IPS DF 6.9 (cell line): ENCODE results near the gene MAP2.

ENCODE experiments used
- DNase-seq: peaks from one replicate; pipeline ENCODE4 v3.0.0-alpha.2; 2013; ENCODE audit warnings: low read depth, low spot score
- H3K27ac ChIP-seq: one replicate; pipeline ENCODE4 v1.5.1; 2013; ENCODE audit warnings: low read length, control low read depth
- H3K27me3 ChIP-seq: 2 replicates; pipeline ENCODE4 v1.6.1; 2013; ENCODE audit warnings: mild to moderate bottlenecking, low read length; ENCODE audit not compliant: control insufficient read depth, insufficient read depth
- H3K36me3 ChIP-seq: 2 replicates; pipeline ENCODE4 v1.6.1; 2013; ENCODE audit warnings: low read length; ENCODE audit not compliant: control insufficient read depth, insufficient read depth
- H3K4me1 ChIP-seq: 2 replicates; pipeline ENCODE4 v1.6.1; 2013; ENCODE audit warnings: low read length; ENCODE audit not compliant: control insufficient read depth, insufficient read depth
- H3K4me3 ChIP-seq: 2 replicates; pipeline ENCODE4 v1.5.1; 2013; ENCODE audit warnings: mild to moderate bottlenecking, low read length
- H3K9me3 ChIP-seq: 2 replicates; pipeline ENCODE4 v1.6.1; 2013; ENCODE audit warnings: low read length, inconsistent platforms; ENCODE audit not compliant: control insufficient read depth, insufficient read depth
- WGBS: extraction: QIAGEN DNeasy Blood & Tissue Kit; methylation state at CpG from one replicate; pipeline ENCODE4 v1.1.7; 2013; ENCODE audit warnings: mixed read lengths, missing lambda C conversion rate; ENCODE audit not compliant: insufficient read length, insufficient coverage; 5-methylcytosine and 5-hydroxymethylcytosine counted together

The MAP2 gene

DNA sequence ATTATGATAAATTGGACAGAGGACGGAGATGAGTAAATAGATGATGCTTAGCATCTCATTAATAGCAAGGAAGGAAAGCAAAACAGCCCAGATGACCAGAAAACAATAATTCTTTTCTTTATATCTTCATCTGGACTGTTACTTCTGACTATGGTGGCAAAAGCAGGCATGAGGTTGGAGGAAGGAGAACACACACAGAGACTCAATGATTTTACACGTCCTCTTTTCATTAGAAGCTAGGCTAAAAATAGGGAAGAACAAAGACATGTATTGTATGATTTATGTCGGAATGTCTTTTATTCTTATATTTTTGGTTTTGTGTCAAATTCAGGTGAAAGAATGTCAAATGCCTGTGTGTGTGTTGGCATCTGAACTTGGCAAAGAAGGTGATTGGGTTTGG lies 137.1 kb downstream of the MAP2 start:
- H3K36me3 ChIP-seq = no peaks in the 10 kb centered on the region
- no peaks in the 10 kb centered on the region for H3K27me3 ChIP-seq
- H3K4me1 ChIP-seq = no peaks in the 10 kb centered on the region
- no peak for DNase-seq
- no peak overlapping the region for H3K4me3 ChIP-seq
- WGBS = no CpG with 5 or more reads among the region's 3 CpGs
- H3K27ac ChIP-seq = no peak overlapping the region
- no peaks in the 10 kb centered on the region for H3K9me3 ChIP-seq

DNA sequence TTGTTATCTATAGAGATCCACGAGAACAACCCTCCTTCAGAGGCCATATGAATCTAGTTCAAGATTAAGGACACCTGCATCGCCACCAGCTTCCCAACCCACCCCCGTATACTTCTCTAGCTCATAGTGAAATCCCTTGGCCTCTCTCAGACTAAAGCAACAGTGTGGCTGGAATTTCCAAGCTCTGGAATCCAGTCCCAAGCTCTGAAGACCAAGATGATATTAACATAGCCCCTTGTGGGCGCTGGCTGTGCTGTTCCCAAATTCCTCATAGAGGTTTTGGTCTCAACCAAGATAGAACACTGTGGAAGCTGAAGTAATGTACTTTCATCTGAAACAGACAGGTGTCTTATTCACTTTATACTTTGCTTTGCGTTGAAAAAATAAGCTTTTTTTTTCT lies 139.6 kb downstream of the MAP2 start:
- no peaks in the 10 kb centered on the region for H3K27me3 ChIP-seq
- no peaks in the 10 kb centered on the region for H3K4me1 ChIP-seq
- no peaks in the 10 kb centered on the region for H3K36me3 ChIP-seq
- no CpG with 5 or more reads among the region's 5 CpGs for whole genome bisulfite sequencing
- no peak overlapping the region for H3K4me3 ChIP-seq
- DNase-seq = no peak
- H3K9me3 ChIP-seq = no peaks in the 10 kb centered on the region
- no peak overlapping the region for H3K27ac ChIP-seq

DNA sequence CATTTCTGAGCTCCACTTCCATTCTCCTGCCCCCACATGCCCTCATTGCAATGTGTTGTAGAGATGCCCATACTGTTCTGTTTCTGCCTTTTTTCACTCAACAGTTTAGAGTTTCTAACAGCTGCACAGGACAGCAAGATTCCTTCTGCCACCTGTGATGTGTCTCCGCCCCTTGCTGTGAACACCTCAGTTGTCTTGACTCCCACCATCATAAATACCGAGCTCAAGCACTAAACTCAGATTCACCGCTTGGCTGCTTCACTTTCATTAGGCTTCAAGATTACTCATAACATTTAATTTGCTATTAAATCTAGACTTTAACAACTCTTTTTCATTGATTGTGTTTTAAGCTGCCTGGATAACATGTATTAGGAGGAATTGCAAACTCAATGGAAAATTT lies 141.0 kb downstream of the MAP2 start:
- no peaks in the 10 kb centered on the region for H3K27me3 ChIP-seq
- H3K9me3 ChIP-seq = no peaks in the 10 kb centered on the region
- H3K27ac ChIP-seq = no peak overlapping the region
- no peak overlapping the region for H3K4me3 ChIP-seq
- no peak for DNase-seq
- H3K36me3 ChIP-seq = no peaks in the 10 kb centered on the region
- WGBS = no CpG with 5 or more reads among the region's 3 CpGs
- H3K4me1 ChIP-seq = no peaks in the 10 kb centered on the region

DNA sequence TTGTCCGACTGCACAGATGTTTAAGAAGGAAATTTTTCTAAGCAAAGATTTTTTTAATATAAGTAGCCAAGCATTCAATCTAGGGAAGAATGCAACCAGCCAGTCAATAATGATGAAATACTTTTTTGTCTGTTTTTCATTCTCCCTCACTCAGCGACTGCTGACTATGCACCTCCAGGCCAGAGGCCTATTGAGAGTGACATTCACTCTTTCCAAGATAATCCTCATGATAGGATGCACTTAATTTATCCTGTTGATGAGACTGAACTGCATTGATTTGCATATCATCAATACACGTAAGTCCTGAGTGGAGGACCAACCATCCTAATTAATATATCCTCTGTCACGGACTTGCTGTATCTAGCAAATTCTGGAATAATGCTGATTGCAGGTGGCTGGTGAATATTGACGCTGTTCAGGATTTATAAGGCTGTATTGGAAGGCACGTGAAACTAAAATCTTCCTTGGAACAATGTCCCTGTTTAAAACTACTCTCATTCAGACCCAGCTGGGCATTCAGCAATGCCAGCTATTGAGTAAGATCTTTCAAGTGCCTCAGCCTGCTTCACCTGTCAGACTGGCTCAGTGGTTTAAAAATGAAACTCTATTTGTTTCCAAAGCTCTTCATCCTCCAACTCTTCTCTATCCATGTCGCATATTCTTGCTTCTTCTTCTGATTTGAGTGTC lies 142.2 kb downstream of the MAP2 start:
- Histone ChIP-seq H3K9me3 (no peaks in the 10 kb centered on the region), H3K36me3 (no peaks in the 10 kb centered on the region), H3K27ac (no peak overlapping the region), H3K4me3 (no peak overlapping the region), H3K27me3 (no peaks in the 10 kb centered on the region), H3K4me1 (no peaks in the 10 kb centered on the region)
- no peak for DNase-seq
- WGBS = no CpG with 5 or more reads among the region's 7 CpGs

DNA sequence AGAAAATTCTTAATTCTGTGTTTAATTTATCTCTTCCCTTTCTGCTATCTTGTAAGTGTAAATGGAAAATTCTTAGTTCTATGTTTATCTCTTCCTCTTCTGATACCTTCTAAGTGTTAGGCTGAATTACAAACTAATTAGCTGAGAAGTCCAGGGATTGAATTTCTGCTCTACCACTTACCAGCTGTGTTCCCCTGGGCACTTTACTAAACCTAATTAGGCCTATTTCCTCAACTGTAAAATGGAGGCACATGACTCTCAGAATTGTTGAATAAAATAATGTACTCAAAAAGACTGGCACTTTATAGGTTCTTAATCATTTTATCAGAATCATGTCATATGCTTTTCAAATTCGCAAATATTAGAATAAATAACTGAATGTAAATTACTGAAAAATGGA lies 146.3 kb downstream of the MAP2 start:
- DNase-seq = no peak
- H3K9me3 ChIP-seq = no peaks in the 10 kb centered on the region
- no peaks in the 10 kb centered on the region for H3K27me3 ChIP-seq
- no peak overlapping the region for H3K27ac ChIP-seq
- no CpG with 5 or more reads among the region's 1 CpG for WGBS
- H3K4me1 ChIP-seq = no peaks in the 10 kb centered on the region
- H3K36me3 ChIP-seq = no peaks in the 10 kb centered on the region
- H3K4me3 ChIP-seq = no peak overlapping the region

DNA sequence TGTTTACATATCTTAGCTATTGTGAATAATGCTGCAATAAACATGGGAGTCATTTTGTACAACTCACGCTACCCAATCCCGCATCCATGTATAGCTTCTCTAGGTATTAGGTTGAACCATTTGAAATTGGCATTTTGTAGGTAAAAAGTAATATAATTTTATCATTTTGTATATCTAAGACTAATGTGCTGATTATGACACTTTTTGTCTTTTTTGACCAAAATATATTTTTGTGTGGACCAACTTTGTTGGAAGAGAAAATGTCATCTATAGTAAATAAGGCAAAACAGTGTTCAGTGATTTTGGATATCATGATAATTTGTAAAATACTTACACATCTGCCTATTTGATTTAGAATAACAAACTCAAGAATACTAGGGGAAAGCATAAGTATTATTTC lies 150.7 kb downstream of the MAP2 start:
- no peaks in the 10 kb centered on the region for H3K27me3 ChIP-seq
- WGBS = no CpG with 5 or more reads among the region's 2 CpGs
- H3K36me3 ChIP-seq = no peaks in the 10 kb centered on the region
- H3K4me1 ChIP-seq = peaks cover 1% of the 10 kb centered on the region; the same call in 1 of the 2 replicates
- H3K27ac ChIP-seq = no peak overlapping the region
- no peaks in the 10 kb centered on the region for H3K9me3 ChIP-seq
- no peak overlapping the region for H3K4me3 ChIP-seq
- DNase-seq = no peak

DNA sequence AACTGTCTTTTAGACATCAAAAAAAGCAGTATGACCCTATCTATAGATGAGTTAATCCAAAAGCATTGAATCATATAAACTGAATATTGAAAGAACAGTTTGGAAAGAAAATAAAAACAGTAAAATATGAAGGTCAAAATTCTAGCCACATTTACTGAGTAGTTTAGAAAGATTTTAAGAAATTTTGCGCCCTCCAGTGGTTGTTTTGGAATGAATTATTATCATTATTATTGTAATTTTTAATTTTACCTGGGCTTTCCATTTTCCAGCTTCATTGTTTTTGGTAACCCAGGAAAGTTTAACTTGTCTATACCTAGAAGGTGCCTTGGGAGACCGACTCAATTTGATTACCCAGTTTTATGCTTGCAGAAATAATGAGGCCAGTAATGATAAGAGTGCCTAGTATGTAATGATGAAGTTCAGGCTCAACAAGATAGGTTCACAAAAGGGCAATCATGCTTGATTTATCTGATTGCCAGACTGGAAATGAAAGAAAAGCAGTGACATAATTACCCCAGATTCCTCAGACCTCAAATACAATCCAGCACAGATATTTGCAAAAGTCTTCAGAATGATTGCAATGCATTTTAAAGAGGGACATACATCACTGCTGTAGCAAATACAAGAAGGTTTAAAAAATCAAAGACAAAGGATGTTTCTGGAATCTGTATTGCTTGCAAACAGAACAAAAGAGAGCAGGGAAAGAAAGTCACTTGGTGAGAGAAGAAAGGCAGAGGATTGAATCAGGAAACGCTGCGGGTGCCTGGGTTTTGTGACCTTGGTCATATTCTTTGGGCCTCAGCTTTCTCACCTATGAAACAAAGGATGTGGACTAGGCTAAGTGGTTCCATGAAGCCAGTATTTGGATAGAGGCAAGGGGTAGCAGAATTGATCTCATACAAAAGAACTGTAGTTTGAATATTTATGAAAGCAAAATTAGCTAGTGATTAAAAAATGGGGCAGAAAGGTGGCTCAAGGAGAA lies 153.8 kb downstream of the MAP2 start:
- Histone ChIP-seq H3K27ac (no peak overlapping the region), H3K36me3 (no peaks in the 10 kb centered on the region), H3K27me3 (no peaks in the 10 kb centered on the region), H3K4me3 (no peak overlapping the region), H3K4me1 (peaks cover 1% of the 10 kb centered on the region; the same call in 1 of the 2 replicates), H3K9me3 (no peaks in the 10 kb centered on the region)
- DNase-seq = no peak
- WGBS = no CpG with 5 or more reads among the region's 4 CpGs

DNA sequence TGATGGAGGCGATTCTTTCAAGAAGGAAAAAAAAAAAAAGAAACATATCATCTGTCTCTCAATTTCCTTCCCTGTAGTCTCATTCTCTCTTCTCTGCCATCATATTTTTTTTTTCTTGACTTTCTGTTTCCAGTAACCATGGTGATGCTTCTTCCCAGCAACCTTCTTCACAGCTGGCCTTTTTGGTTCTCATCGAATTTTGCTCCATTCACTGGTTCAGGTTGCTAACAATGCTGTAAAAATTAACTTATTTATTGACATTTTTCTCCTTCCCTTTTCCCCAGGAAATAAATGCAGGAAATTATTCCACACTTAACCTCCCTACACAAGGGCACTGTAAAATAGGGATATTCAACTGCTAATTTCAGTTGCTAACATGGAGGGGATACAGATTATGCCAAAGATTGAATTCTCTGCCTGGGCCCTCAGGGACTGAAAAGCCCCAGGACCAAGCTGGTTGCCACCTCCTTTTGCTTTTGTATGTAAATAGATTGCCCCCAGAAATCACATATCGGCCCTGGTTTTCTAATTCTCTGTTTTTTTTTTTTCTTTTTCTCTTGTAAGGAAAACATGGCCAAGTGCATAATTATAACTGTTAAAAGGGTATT lies 154.7 kb downstream of the MAP2 start:
- H3K9me3 ChIP-seq = no peaks in the 10 kb centered on the region
- no CpG with 5 or more reads among the region's 3 CpGs for WGBS
- no peak overlapping the region for H3K4me3 ChIP-seq
- no peaks in the 10 kb centered on the region for H3K36me3 ChIP-seq
- no peaks in the 10 kb centered on the region for H3K27me3 ChIP-seq
- H3K4me1 ChIP-seq = peaks cover 1% of the 10 kb centered on the region; the same call in 1 of the 2 replicates
- H3K27ac ChIP-seq = no peak overlapping the region
- no peak for DNase-seq

DNA sequence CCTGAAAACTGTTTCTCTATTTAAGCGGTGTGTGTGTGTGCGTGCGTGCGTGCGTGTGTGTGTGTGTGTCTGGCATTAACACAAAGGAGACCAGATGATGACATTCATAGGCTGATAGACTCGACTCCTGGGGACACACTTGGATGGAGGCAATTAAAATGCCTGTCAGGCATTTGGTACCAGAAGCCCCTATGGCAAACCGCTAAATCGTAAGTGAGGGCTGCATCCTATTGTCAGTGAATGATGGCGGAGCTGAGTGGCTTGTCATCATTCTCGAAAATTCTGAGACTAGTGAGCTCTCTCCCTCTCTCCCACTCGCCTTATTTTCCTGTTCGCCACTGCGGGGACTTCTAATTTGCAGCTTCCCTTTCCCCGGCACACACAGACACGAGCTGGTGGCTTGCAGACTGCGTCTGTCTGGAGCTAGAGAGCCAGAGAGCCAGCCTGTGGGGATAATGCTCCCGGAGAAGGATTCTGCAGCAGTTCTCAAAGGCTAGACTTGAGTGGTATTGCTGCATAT lies 155.4 kb downstream of the MAP2 start:
- no CpG with 5 or more reads among the region's 17 CpGs for WGBS
- Histone ChIP-seq H3K4me3 (no peak overlapping the region), H3K9me3 (no peaks in the 10 kb centered on the region), H3K27ac (no peak overlapping the region), H3K4me1 (peaks cover 1% of the 10 kb centered on the region; the same call in 1 of the 2 replicates), H3K36me3 (no peaks in the 10 kb centered on the region), H3K27me3 (no peaks in the 10 kb centered on the region)
- DNase-seq = no peak

DNA sequence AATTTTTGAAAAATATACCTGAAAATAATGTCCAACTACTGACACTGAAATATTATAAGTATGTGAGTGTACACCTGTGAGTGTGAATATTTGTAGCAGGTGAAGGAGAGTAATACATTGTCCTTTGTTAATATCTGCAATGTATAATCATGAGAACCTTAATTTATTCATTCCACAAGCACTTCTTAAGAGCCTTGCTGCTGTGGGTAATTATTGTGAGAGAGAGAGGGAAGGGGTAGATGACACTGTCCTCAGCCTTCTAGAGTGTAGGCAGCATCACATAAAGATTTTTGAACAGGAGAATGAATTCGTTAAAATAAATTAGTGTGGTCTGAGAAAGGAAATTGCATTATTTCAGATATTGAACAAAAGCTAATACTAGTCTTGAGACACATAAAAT lies 157.2 kb downstream of the MAP2 start:
- Histone ChIP-seq H3K27ac (no peak overlapping the region), H3K27me3 (no peaks in the 10 kb centered on the region), H3K4me1 (peaks cover 1% of the 10 kb centered on the region; the same call in 1 of the 2 replicates), H3K9me3 (no peaks in the 10 kb centered on the region), H3K36me3 (no peaks in the 10 kb centered on the region), H3K4me3 (no peak overlapping the region)
- DNase-seq = no peak
- WGBS = no CpG with 5 or more reads among the region's 1 CpG
